OCI-LY1 (cell line): ENCODE measurements around the gene STX2.

Experiments used
- H2AFZ ChIP-seq: fragments of 200-600 bp; sonication (generic), shearing (Covaris generic); 2 replicates; pipeline ENCODE4 v1.6.0; 2014; ENCODE audit warnings: antibody characterized with exemption, mild to moderate bottlenecking, low read length
- H3F3A ChIP-seq: fragments of 200-600 bp; sonication (generic), shearing (Covaris generic); 2 replicates; pipeline ENCODE4 v1.6.0; 2014; ENCODE audit warnings: mild to moderate bottlenecking, antibody characterized with exemption, low read length, moderate library complexity; ENCODE audit not compliant: insufficient read depth
- H3K27ac ChIP-seq: fragments of 200-600 bp; sonication (generic); 2 replicates; pipeline ENCODE4 v1.5.1; 2014; ENCODE audit warnings: low read length, mixed run types, mild to moderate bottlenecking, low read depth; ENCODE audit not compliant: poor library complexity, severe bottlenecking
- H3K27me3 ChIP-seq: fragments of 200-600 bp; sonication (generic); 2 replicates; pipeline ENCODE4 v1.6.0; 2014; ENCODE audit warnings: antibody characterized with exemption, mild to moderate bottlenecking, low read length, moderate library complexity; ENCODE audit not compliant: insufficient read depth
- H3K36me3 ChIP-seq: fragments of 200-600 bp; sonication (generic); 2 replicates; pipeline ENCODE4 v1.6.1; 2014; ENCODE audit warnings: mild to moderate bottlenecking, antibody characterized with exemption, low read length, moderate library complexity, mixed read lengths; ENCODE audit not compliant: insufficient read depth
- H3K4me1 ChIP-seq: fragments of 200-600 bp; sonication (generic); 2 replicates; pipeline ENCODE4 v1.5.1; 2014; ENCODE audit warnings: mild to moderate bottlenecking, low read length, moderate library complexity; ENCODE audit not compliant: insufficient read depth, severe bottlenecking
- H3K4me2 ChIP-seq: fragments of 200-600 bp; sonication (generic), shearing (Covaris generic); 2 replicates; pipeline ENCODE4 v1.6.1; 2014; ENCODE audit warnings: low read length
- H3K4me3 ChIP-seq: fragments of 200-600 bp; sonication (generic); 2 replicates; pipeline ENCODE4 v1.5.1; 2014; ENCODE audit warnings: low read length, low read depth, mild to moderate bottlenecking, mixed read lengths; ENCODE audit not compliant: poor library complexity, severe bottlenecking
- H3K79me2 ChIP-seq: fragments of 200-600 bp; shearing (Covaris generic); 2 replicates; pipeline ENCODE4 v1.6.1; 2016; ENCODE audit warnings: mixed run types, low read length, mixed read lengths; ENCODE audit not compliant: insufficient read depth
- H3K9ac ChIP-seq: fragments of 200-600 bp; sonication (generic), shearing (Covaris generic); 2 replicates; pipeline ENCODE4 v1.6.1; 2014; ENCODE audit warnings: mild to moderate bottlenecking, low read length, mixed read lengths
- H3K9me2 ChIP-seq: fragments of 200-600 bp; sonication (generic), shearing (Covaris generic); 2 replicates; pipeline ENCODE4 v1.6.1; 2014; ENCODE audit warnings: low read depth, mild to moderate bottlenecking, low read length, mixed read lengths
- H3K9me3 ChIP-seq: fragments of 200-600 bp; shearing (Covaris generic); 2 replicates; pipeline ENCODE4 v1.6.1; 2014; ENCODE audit warnings: low read length, mixed read lengths
- H4K20me1 ChIP-seq: fragments of 200-600 bp; sonication (generic), shearing (Covaris generic); 2 replicates; pipeline ENCODE4 v1.6.0; 2016; ENCODE audit warnings: mild to moderate bottlenecking, low read length; ENCODE audit not compliant: insufficient read depth
- EZH2 ChIP-seq: fragments of 200-600 bp; sonication (generic), shearing (Covaris generic); IDR thresholded peaks from 2 replicates; pipeline ENCODE4 v1.8.0; 2017; ENCODE audit warnings: borderline replicate concordance, mixed run types, mild to moderate bottlenecking, antibody characterized with exemption, low read length, moderate library complexity, mixed read lengths
- TF ChIP-seq, protein P1 (sequence below): fragments of 200-600 bp; sonication (generic), shearing (Covaris generic); IDR thresholded peaks from 2 replicates; pipeline ENCODE4 v1.5.1; 2017; ENCODE audit warnings: mild to moderate bottlenecking, antibody characterized with exemption, low read length, moderate library complexity, mixed read lengths

Gene STX2

DNA sequence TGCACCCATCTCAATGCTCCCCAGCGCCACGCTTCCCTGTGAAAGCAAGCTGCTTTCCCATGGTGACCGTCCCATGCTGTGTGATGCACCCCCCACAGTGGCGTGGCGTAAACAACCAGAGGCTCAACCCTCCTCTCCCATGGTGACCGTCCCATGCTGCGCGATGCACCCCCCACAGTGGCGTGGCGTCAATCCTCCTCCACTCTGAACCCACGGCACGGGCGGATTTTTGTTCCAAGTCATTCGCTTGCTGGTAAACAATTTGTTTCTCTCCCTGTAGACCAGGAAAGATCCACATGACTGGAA lies 8.9 kb downstream of the STX2 start:
- no peak overlapping the region for H3K27ac ChIP-seq
- TF ChIP-seq, protein P1, sequence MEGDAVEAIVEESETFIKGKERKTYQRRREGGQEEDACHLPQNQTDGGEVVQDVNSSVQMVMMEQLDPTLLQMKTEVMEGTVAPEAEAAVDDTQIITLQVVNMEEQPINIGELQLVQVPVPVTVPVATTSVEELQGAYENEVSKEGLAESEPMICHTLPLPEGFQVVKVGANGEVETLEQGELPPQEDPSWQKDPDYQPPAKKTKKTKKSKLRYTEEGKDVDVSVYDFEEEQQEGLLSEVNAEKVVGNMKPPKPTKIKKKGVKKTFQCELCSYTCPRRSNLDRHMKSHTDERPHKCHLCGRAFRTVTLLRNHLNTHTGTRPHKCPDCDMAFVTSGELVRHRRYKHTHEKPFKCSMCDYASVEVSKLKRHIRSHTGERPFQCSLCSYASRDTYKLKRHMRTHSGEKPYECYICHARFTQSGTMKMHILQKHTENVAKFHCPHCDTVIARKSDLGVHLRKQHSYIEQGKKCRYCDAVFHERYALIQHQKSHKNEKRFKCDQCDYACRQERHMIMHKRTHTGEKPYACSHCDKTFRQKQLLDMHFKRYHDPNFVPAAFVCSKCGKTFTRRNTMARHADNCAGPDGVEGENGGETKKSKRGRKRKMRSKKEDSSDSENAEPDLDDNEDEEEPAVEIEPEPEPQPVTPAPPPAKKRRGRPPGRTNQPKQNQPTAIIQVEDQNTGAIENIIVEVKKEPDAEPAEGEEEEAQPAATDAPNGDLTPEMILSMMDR = no peak
- TF ChIP-seq EZH2 = no peak
- no peaks in the 10 kb centered on the region for H3K9me2 ChIP-seq
- H3K4me2 ChIP-seq = no peak overlapping the region
- H3K9ac ChIP-seq = no peak overlapping the region
- no peaks in the 10 kb centered on the region for H4K20me1 ChIP-seq
- H3K36me3 ChIP-seq = peaks cover 7% of the 10 kb centered on the region; the same call in 1 of the 2 replicates
- no peaks in the 10 kb centered on the region for H3K27me3 ChIP-seq
- no peaks in the 10 kb centered on the region; the same call in none of the 2 replicates for H3K79me2 ChIP-seq
- peaks cover 60% of the 10 kb centered on the region for H3K4me1 ChIP-seq
- H2AFZ ChIP-seq = no peak overlapping the region
- H3F3A ChIP-seq = no peaks in the 10 kb centered on the region
- no peak overlapping the region for H3K4me3 ChIP-seq
- H3K9me3 ChIP-seq = no peaks in the 10 kb centered on the region

DNA sequence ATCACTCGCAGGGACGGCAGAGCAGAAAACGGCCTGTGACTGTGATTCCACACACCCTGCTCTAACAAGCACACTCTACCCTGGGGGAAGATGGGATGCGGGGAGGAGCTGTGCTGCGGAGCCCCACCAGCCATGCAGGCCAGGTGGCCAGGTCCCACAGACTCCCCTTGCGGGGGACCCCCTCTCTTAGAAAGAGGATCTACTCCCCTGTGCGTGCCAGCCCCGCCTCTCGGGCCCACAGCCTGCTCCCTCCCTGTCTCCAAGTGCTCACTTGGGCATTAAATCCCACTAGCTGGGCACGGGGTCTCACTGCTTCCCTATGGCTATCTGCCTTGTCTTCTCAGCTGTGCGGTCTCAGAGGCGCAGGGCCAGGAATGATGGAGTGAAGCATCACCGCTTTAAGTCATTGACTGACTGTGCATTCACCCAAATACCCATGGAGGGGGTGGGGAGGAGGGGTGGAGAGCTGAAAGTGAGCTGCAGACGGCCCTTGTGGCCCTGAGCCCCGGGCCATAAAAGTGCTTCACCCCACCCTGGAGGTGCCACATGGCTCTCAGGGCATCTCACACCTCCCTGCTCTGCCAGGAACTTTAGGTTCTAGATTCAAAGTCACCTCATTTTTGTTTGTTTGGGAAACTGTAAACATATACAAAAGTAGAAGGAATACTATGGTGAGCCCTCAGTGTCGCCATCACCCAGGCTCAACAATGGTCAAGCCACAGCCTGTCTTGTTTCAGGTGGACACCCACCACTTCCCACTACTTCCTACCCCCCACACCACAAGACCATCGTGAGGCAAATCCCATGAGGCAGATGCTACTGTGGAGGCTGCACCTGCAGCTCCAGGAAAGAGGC lies 9.4 kb downstream of the STX2 start:
- Histone ChIP-seq H3K4me2 (no peak overlapping the region), H3K79me2 (no peaks in the 10 kb centered on the region; the same call in none of the 2 replicates), H3K27ac (peak overlapping the region; percentile 43), H3K9me3 (no peaks in the 10 kb centered on the region), H3K9me2 (no peaks in the 10 kb centered on the region), H3K36me3 (peaks cover 7% of the 10 kb centered on the region; the same call in 1 of the 2 replicates), H3K4me1 (peaks cover 60% of the 10 kb centered on the region), H3F3A (no peaks in the 10 kb centered on the region), H2AFZ (no peak overlapping the region), H3K9ac (no peak overlapping the region), H4K20me1 (no peaks in the 10 kb centered on the region), H3K27me3 (no peaks in the 10 kb centered on the region), H3K4me3 (no peak overlapping the region)
- TF ChIP-seq, protein P1 = no peak
- no peak for TF ChIP-seq EZH2

DNA sequence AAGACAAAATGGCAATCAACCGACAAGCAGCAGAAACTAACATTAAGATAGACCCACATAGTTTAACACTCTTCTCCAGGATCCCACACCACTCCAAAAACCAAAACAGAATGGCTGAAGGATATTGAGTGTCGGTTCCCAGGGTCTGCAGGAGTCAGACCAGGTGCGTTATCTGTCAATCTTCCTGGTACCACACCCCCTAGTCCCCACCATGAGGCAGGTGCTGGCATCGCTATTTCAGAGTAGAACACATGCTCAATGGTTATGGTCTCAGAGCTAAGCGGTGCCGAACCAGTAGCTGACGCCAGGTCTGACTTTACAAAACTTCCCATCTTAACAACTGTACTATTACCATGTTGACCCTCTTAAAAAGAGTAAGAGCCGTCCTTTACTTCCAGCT lies 10.2 kb downstream of the STX2 start:
- Histone ChIP-seq H3K9me3 (no peaks in the 10 kb centered on the region), H2AFZ (no peak overlapping the region), H4K20me1 (no peaks in the 10 kb centered on the region), H3F3A (no peaks in the 10 kb centered on the region), H3K79me2 (no peaks in the 10 kb centered on the region; the same call in none of the 2 replicates), H3K4me2 (no peak overlapping the region), H3K4me1 (peaks cover 60% of the 10 kb centered on the region), H3K9ac (no peak overlapping the region), H3K27me3 (no peaks in the 10 kb centered on the region), H3K36me3 (peaks cover 7% of the 10 kb centered on the region; the same call in 1 of the 2 replicates), H3K9me2 (no peaks in the 10 kb centered on the region), H3K27ac (peak overlapping the region; percentile 43), H3K4me3 (no peak overlapping the region)
- no peak for TF ChIP-seq EZH2
- TF ChIP-seq, protein P1 = no peak
